ENCODE results near the gene ITIH2.
"Not testable (repeated sequence)": the region's sequence is repeated elsewhere in the genome, so short reads cannot be mapped to it uniquely, and the experiment has no call there.

The ITIH2 gene, protein sequence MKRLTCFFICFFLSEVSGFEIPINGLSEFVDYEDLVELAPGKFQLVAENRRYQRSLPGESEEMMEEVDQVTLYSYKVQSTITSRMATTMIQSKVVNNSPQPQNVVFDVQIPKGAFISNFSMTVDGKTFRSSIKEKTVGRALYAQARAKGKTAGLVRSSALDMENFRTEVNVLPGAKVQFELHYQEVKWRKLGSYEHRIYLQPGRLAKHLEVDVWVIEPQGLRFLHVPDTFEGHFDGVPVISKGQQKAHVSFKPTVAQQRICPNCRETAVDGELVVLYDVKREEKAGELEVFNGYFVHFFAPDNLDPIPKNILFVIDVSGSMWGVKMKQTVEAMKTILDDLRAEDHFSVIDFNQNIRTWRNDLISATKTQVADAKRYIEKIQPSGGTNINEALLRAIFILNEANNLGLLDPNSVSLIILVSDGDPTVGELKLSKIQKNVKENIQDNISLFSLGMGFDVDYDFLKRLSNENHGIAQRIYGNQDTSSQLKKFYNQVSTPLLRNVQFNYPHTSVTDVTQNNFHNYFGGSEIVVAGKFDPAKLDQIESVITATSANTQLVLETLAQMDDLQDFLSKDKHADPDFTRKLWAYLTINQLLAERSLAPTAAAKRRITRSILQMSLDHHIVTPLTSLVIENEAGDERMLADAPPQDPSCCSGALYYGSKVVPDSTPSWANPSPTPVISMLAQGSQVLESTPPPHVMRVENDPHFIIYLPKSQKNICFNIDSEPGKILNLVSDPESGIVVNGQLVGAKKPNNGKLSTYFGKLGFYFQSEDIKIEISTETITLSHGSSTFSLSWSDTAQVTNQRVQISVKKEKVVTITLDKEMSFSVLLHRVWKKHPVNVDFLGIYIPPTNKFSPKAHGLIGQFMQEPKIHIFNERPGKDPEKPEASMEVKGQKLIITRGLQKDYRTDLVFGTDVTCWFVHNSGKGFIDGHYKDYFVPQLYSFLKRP

DNA sequence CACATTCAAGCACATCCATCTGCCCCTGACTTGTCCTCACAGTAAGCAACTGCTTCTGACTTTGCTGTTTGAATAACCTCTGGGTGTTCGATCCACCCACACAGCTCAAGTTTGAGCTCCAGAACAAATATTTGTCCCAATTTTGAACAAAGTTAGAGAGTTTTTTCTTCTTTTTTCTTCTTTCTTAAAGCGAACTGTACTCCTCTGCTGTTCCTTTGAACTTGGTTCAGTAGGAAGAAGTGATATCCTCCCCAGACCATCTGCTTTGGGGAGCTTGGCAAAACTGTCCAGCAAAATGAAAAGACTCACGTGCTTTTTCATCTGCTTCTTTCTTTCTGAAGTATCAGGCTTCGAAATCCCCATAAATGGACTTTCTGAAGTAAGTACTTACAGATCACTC lies at the start of gene ITIH2:
Gene ITIH2, plus strand, starts transcription at position 177 of the 400 bp plus-strand sequence. Its CDS starts 119 bp downstream, at position 296.
- DNase-seq: no peak

GRCh38 chr10:7657079-7657478 lies 46.0 kb upstream of the ITIH2 start:
- not testable (repeated sequence) for DNase-seq

GRCh38 chr10:7657552-7657951 lies 45.6 kb upstream of the ITIH2 start:
- no peak for DNase-seq

GRCh38 chr10:7659560-7659959 lies 43.6 kb upstream of the ITIH2 start:
- DNase-seq: no peak

DNA sequence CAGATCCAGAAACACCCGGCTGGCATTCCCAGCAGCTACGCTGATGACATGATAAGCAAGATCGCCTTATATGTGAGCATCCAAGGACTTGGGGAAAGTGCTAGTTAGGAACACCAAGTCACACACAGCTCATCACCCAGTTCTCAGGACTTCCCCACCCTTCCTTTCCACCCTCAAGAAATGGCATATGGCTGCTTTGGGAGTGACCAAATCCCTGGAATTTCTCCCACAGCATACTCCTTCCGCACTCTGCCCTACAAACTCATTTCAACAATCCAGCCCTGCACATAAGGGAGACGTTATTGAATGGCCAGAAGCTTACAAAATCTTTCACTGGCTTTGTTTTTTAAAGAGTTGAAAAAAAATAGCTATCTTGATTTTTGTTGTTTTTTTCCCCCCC lies 40.6 kb upstream of the ITIH2 start:
- no peak for DNase-seq

- no peak for DNase-seq
These were observed 38.4 kb upstream of the ITIH2 start for GRCh38 chr10:7664707-7665106.

- no peak for DNase-seq
These were observed 37.3 kb upstream of the ITIH2 start for GRCh38 chr10:7665767-7666166.

DNA sequence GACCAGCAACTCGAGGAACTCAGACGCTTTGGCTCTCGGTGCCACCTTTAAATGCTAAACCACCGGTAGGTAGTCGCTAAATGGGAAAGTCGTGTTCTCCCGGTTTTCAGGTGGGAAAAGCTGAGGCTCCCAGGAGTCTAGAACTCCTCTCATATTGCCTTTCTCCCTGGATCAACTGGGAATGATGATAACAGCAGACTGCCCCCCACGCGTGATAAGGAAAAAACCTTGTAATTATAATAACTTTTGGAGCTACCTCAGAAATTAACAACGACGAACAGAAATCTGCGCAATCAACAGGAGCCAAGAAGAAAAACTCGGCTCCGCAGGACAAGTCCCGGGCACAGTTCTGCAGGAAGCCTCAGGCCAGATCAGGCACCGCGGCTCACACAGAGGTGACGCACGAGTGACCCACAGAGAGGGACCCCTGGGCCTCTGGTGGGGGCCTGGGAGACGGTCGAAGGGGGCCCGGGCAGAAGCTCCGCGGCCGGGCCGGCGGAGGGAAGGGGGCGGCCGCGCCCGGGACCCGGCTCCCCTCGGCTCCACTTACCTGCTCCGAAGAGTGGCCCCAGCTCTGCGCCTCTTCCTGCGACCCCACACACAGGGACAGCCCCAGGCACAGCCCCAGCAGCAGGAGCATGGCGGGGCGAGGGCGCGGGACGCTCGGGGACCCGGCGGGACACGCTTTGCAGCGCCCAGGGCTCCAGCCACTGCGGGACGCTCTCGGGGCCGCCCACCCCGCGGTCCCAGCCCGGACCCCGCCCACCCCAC lies 36.7 kb upstream of the ITIH2 start, which contains the start of gene ITIH5:
Gene ITIH5, minus strand, starts transcription at position 714 of the 771 bp plus-strand sequence. Its CDS starts 74 bp downstream, at position 640.
- DNase-seq: no peak

DNA sequence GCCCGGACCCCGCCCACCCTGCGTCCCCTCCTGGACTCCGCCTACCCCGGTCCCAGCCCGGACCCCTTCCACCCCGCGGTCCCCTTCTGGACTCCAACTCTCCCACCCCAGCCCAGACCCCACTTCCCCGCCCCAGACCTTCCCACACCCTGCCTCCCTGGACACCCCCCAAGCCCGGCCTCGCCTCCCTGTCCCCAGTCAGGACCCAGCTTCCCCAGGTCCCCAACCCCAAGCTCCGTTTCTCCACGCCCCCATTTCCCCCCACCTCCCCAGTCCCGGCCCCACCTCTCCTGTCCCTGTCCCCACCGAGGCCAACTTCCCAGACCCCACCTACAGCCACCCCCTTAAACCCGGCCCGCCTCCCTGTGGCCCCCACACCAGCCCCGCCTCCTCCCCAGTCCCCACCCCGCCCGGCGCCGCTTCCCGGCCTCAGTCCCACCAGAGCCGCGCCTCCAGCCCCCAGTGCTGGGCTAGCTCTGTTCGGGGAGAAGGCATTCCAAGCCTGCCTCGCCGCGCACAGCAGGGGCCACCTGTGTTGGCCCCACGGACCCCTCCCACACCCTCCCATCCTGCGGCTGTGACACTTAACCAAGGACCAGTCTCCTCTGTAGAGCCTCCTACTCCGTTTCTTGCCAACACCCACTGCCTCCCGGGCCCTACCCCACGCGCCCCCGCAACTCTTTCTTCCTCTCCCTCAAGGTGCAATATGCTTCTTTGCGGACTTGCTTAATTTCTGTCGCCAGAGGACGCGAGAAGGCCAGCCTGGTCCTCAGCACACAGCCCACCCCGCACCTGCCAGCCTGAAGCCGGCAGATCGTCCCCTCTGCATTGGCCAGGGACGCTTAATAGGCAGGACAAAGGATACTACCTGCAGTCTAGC lies 35.6 kb upstream of the ITIH2 start:
- no peak for DNase-seq

GRCh38 chr10:7670157-7670556 lies 33.0 kb upstream of the ITIH2 start:
- DNase-seq: no peak

- no peak for DNase-seq
These were observed 30.6 kb upstream of the ITIH2 start for GRCh38 chr10:7672341-7673134.

GRCh38 chr10:7679256-7679655 lies 23.9 kb upstream of the ITIH2 start:
- DNase-seq: no peak

GRCh38 chr10:7680078-7680477 lies 23.0 kb upstream of the ITIH2 start:
- DNase-seq: not testable (repeated sequence)

DNA sequence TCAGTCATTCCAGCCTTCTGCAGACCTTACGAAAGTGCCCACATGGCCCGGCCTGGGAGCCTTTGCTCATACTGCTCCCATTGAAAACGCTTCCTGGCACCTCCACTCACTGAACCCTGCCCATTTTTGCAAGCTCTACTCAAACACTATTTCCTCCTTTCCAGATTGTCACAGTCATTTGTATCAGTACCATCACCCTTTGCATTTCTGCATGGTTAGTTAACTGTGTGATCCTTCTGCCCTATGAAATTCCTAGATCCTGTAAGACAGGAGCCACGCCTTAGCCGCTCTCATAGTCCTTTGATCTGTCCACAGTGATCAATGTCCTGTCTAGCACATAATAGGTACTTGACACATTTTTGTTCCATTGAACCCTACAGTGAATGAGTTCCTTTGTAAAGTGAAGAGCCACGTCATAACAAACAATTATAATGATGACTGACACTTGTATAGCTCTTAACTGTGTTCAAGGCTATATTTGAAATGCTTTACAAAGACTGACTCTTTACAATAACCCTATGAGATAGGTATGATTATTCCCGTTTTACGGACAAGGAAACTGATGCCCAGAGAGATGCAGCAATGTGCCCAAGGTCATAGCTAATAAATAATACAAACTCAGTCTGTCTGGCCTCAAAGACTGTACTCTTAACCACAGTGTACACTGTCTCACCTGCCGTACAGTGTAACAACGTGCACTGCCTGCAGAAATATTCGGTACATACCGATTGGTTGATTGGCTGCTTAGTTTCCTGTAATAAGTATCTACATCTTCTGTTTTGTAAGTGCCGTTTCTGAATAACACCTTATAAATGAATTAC lies 16.6 kb upstream of the ITIH2 start:
- DNase-seq: no peak

DNA sequence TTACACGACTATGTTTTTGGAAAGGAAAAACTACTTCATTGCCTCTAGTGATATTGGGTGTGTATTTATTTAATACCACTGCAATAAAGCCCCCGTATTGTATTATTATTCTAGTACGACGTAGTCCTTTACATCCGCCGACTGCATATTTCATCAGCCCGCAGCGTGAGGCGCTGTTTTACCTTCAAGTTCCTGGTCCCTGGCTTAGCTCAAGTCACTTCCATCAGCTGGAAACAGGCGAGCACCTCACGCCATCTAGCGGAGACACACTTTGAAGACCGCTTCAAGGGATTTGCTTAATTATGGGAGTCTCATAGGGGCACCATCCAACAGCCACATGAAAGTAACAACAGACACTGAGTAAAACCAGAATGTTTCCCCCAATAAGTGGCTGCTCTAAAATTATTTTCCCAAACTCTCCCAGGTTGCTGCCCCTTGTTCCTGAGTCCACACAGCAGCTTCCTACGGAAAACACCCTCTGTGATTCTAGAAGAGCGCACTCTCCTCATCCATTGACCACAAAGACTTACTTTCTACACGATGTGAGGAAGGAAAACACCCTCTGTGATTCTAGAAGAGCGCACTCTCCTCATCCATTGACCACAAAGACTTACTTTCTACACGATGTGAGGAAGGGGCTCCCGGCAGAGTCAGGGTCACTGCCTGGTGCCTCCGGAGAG lies 15.7 kb upstream of the ITIH2 start:
- peak; percentile 80 to 82 for DNase-seq

GRCh38 chr10:7689591-7689990 lies 13.5 kb upstream of the ITIH2 start:
- no peak for DNase-seq

DNA sequence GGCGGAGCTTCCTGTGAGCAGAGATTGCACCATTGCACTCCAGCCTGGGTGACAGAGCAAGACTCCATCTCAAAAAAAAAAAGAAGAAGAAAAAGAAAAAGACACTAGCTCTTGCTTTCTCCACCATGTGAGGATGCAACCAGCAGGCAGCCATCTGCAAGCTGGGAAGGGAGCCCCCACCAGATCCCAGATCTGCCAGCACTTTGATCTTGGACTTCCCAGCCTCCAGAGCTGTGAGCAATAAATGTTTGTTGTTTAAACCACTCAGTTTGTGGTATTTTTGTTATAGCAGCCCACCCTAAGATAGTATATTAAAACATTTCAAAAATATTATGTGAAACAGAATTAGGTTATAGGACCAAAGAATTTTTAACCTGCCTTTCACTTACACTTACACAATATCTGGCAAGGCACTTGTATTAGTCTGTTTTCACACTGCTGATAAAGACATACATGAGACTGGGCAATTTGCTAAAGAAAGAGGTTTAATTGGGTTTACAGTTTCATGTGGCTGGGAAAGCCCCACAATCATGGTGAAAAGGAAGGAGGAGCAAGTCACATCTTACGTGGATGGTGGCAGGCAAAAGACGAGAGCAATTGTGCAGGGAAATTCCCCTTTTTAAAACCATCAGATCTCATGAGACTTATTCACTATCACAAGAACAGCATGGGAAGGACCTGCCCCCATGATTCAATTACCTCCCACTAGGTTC lies 12.1 kb upstream of the ITIH2 start:
- not testable (repeated sequence) for DNase-seq

DNA sequence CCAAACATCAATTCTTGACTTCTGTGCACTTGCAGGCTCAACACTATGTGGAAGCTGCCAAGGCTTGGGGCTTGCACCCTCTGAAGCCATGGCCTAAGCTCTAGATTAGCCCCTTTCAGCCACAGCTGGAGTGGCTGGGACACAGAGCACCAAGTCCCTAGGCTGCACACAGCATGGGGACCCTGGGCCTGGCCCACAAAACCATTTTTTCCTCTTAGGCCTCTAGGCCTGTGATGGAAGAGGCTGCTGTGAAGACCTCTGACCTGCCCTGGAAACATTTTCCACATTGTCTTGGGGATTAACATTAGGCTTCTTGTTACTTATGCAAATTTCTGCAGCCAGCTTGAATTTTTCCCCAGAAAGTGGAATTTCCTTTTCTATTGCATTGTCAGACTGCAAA lies 10.7 kb upstream of the ITIH2 start:
- DNase-seq: not testable (repeated sequence)

- DNase-seq: not testable (repeated sequence)
These were observed 9.9 kb upstream of the ITIH2 start for GRCh38 chr10:7693194-7693593.

All from CD4-positive, alpha-beta T cell treated with Interleukin-4 for 1 hour (primary cell).